HL-60 (cell line): ENCODE results near the gene MYO15A.

Experiments
- GABPA ChIP-seq: IDR thresholded peaks from 2 replicates; pipeline ENCODE4 v1.6.1; 2012; ENCODE audit warnings: low read depth
- POLR2AphosphoS5 ChIP-seq: IDR thresholded peaks from 2 replicates; pipeline ENCODE4 v1.6.1; 2012; ENCODE audit warnings: low read depth
- TF ChIP-seq, protein P1 (sequence below): IDR thresholded peaks from one replicate; pipeline ENCODE4 v1.5.1; 2011; ENCODE audit warnings: low read length, control low read depth, inconsistent platforms; ENCODE audit not compliant: insufficient read depth

DNA sequence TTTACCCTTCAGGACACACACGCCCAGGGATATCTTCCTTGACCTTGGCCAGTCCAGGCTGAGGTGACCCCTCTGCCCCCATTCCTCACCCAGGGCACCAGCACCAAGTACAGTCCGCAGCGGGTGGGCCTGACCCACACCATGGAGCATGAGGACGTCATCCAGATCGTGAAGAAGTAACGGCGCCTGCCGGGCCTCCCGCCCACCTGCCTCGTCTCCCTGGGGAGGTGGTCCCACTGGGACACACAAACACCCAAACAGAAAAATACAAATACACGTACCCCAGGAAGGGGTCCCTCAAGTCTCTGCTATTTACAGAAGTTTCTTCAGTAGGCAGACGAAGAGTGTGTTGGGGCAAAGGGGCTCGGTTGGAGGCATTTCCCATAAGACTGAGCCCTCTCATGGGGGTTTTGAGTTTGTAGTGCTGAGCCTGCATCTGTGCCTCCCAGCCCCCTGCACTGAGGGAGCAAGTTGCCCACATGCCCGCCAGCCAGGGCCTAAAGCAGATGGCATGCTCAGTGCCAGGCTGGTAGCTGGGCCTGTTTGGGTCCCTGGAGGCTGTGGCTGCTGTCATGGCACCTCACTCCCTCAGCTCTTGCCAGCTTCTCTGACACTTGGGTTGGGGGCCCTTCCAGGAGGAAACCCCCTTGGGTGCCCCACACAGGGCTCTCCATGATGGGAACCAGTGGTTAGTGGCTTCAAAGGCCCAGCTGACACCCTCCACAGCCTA, 1.3 kb upstream of the MYO15A start:
- TF ChIP-seq, protein P1, sequence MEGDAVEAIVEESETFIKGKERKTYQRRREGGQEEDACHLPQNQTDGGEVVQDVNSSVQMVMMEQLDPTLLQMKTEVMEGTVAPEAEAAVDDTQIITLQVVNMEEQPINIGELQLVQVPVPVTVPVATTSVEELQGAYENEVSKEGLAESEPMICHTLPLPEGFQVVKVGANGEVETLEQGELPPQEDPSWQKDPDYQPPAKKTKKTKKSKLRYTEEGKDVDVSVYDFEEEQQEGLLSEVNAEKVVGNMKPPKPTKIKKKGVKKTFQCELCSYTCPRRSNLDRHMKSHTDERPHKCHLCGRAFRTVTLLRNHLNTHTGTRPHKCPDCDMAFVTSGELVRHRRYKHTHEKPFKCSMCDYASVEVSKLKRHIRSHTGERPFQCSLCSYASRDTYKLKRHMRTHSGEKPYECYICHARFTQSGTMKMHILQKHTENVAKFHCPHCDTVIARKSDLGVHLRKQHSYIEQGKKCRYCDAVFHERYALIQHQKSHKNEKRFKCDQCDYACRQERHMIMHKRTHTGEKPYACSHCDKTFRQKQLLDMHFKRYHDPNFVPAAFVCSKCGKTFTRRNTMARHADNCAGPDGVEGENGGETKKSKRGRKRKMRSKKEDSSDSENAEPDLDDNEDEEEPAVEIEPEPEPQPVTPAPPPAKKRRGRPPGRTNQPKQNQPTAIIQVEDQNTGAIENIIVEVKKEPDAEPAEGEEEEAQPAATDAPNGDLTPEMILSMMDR: no peak
- TF ChIP-seq POLR2AphosphoS5 (no peak), GABPA (no peak)
